Pancreas (tissue), 10 donors: ENCODE data around the gene TTC7B. TPM values are rescaled to one million over a fixed set of nuclear protein-coding genes. Genes with fewer than 3 reads are reported as not detected.
A peak's percentile ranks its signal among the peaks of the same experiment; 100 is the strongest.

Experiments
- ATAC-seq, 4 donors: fragments of 200-7000 bp; cut with Tn5 transposase; one replicate each; pipeline versions ENCODE4 v1.8.0 to v1.9.1; 2020; ENCODE audit warnings: mild to moderate bottlenecking in 4 of 4, moderate library complexity in 4 of 4
- DNase-seq, 6 donors: peaks; one replicate each; pipeline ENCODE4 v3.0.0-alpha.2; 2020
- FAIRE-seq: peaks from 2 replicates; lab custom pipeline; 2012; peaks lifted over from hg19 to GRCh38; lab: Jason Lieb, UNC
- H3K27ac ChIP-seq, 4 donors: fragments of 200-600 bp; sonication (generic); 1 replicate in 3 of 4; 2 replicates in 1 of 4; pipeline versions ENCODE4 v1.5.0 to v1.8.0; 2020
- H3K27me3 ChIP-seq, 4 donors: fragments of 200-600 bp; one replicate each; pipeline ENCODE4 v1.8.0; 2021
- H3K36me3 ChIP-seq, 3 donors: fragments of 200-600 bp; sonication (generic) in 1 of 3; one replicate each; pipeline versions ENCODE4 v1.5.0 to v1.8.0; 2020 to 2021
- H3K4me1 ChIP-seq, 3 donors: fragments of 200-600 bp; one replicate each; pipeline ENCODE4 v1.8.0; 2021
- H3K4me3 ChIP-seq, 4 donors: fragments of 200-600 bp; sonication (generic) in 2 of 4; one replicate each; pipeline versions ENCODE4 v1.5.0 to v1.8.0; 2020 to 2021
- H3K9me3 ChIP-seq, 4 donors: fragments of 200-600 bp; one replicate each; pipeline ENCODE4 v1.8.0; 2021
- CTCF ChIP-seq, 4 donors: fragments of 200-600 bp; sonication (generic) in 3 of 4; IDR thresholded peaks; one replicate each; pipeline versions ENCODE4 v1.5.0 to v1.8.0; 2021; ENCODE audit warnings: antibody characterized with exemption in 4 of 4
- WGBS, 2 donors: extraction: QIAGEN DNeasy Blood & Tissue Kit; methylation state at CpG; one replicate each; pipeline ENCODE4 v1.1.7; 2013; 5-methylcytosine and 5-hydroxymethylcytosine counted together
- intact Hi-C, 3 donors: fragments of 100-400 bp; cut with DNase I; formaldehyde crosslinking; loops; one replicate each; pipeline versions ENCODE4 v1.11.1 to v1.14.2; 2022
- polyA plus RNA-seq, 2 donors: library from polyadenylated mRNA; stranded (reverse); fragments of 200-250 nt; gene quantifications; one replicate each; pipeline ENCODE4 v1.2.3, GENCODE V29; 2013
- total RNA-seq, 6 donors: library from RNA; stranded (reverse); fragmentation: NEBNext Ultra II Directional in 4 of 6; extraction: Animal tissue kit (Norgen Biotek cat#: 25700) in 4 of 6; gene quantifications; one replicate each; pipeline versions ENCODE4 v1.2.1 to v1.2.4, GENCODE V29; 2021 to 2023
- donor health status: healthy with polysubstance abuse.
- donor health status: DM: no; HTN: no; CAD: no; lungs with moderate emphysema.
- donor health status: DM: no; HTN: no; CAD: no.
- donor health status: control.
- donor health status: control.
- donor health status: Bipolar disorder and iron deficiency.
- donor health status: DM: yes; HTN: yes; CAD: no.
- donor health status: DM: no; HTN: no; CAD: no.
- donor health status: DM: no; HTN: no; CAD: no.
- donor health status: DM: yes; HTN: yes; CAD: no.

The TTC7B gene
- total and polyA plus RNA-seq, 8 donors: 8.9 to 39.6 (median 29.6) TPM

GRCh38 chr14:90720832-90721231 is 95.4 kb downstream of the TTC7B start:
- Histone ChIP-seq H3K27me3 (no peaks in the 10 kb centered on the region), H3K4me1 (no peaks in the 10 kb centered on the region), H3K9me3 (no peaks in the 10 kb centered on the region), H3K36me3 (no peaks in the 10 kb centered on the region), H3K27ac (no peak overlapping the region), H3K4me3 (no peak overlapping the region)
- 30 to 41% methylated on average over 5 of the region's 5 CpGs for WGBS, 2 donors
- DNase-seq (no peak), FAIRE-seq (no peak), ATAC-seq (no peak)
- TF ChIP-seq CTCF (IDR thresholded peaks at IDR 0.05): no peak
- intact Hi-C loops: no loop called here

GRCh38 chr14:90720336-90720735 is 95.9 kb downstream of the TTC7B start:
- Histone ChIP-seq H3K27me3 (no peaks in the 10 kb centered on the region), H3K36me3 (no peaks in the 10 kb centered on the region), H3K27ac (no peak overlapping the region), H3K4me3 (no peak overlapping the region), H3K4me1 (no peaks in the 10 kb centered on the region), H3K9me3 (no peaks in the 10 kb centered on the region)
- WGBS, 2 donors: 72% methylated on average over 7 of the region's 7 CpGs
- DNase-seq (no peak), ATAC-seq (no peak), FAIRE-seq (no peak)
- intact Hi-C loops: no loop called here
- TF ChIP-seq CTCF (IDR thresholded peaks at IDR 0.05): no peak

DNA sequence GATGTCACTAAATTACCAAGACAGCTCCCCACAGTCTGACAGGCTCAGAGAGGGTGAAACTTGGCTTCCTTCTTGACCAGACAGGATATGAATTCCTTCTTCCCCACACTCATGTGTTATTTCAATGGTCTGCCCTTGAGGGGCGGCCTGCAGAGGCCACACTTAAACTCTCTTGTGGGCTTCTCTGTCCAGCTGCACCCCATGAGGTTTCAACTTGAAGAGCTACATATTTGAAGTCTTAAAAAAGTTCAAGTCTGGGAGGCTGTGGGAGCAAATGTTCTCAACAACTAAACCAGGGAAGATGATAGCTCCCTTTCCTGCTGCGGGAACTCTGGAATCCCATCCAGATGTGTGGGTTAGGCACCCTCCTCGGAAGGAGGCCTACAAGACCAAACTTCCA is 98.3 kb downstream of the TTC7B start:
- Histone ChIP-seq H3K4me3 (no peak overlapping the region), H3K27ac (no peak overlapping the region), H3K36me3 (peaks cover 0 to 3% (median 0%) of the 10 kb centered on the region in 3 donors), H3K4me1 (no peaks in the 10 kb centered on the region), H3K9me3 (no peaks in the 10 kb centered on the region), H3K27me3 (no peaks in the 10 kb centered on the region)
- ATAC-seq (peak in 1 of 4 donors; percentile 21), DNase-seq (no peak), FAIRE-seq (no peak)
- no peak for TF ChIP-seq CTCF (IDR thresholded peaks at IDR 0.05)
- intact Hi-C loops: no loop called here
- WGBS, 2 donors: 77 to 78% methylated on average over 3 of the region's 3 CpGs

DNA sequence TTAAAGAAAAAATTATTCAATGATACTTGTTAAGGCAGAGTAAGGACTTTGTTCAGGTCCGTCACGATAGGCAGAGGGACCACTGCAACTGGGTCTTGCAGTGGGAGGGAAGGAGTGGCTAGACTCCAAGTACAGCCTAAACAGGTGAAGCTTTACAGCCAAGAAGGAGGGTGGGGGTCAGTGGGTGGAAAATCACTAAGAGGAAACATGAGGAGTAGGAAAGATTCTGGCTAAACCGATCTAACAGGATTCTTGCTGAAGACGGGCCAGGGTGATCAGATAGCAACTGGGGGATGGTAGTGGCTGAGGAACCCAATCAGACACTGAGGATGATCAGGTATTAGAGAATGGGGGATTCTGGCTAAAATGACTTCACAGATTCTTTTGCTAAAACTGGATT is 100.2 kb downstream of the TTC7B start:
- no peak overlapping the region for H3K27ac ChIP-seq
- DNase-seq: no peak
- H3K9me3 ChIP-seq: no peaks in the 10 kb centered on the region
- intact Hi-C loops: no loop called here
- no peak for FAIRE-seq
- TF ChIP-seq CTCF (IDR thresholded peaks at IDR 0.05): no peak
- 76 to 83% methylated on average over 4 of the region's 4 CpGs for WGBS, 2 donors
- H3K4me3 ChIP-seq: no peak overlapping the region
- ATAC-seq: no peak
- H3K4me1 ChIP-seq: no peaks in the 10 kb centered on the region
- no peaks in the 10 kb centered on the region for H3K27me3 ChIP-seq
- H3K36me3 ChIP-seq: peaks cover 0 to 5% (median 0%) of the 10 kb centered on the region in 3 donors

- no peak for FAIRE-seq
- DNase-seq: no peak
- ATAC-seq: no peak
- no peak for TF ChIP-seq CTCF (IDR thresholded peaks at IDR 0.05)
- no peaks in the 10 kb centered on the region for H3K4me1 ChIP-seq
- no peak overlapping the region for H3K27ac ChIP-seq
- H3K9me3 ChIP-seq: no peaks in the 10 kb centered on the region
- H3K27me3 ChIP-seq: no peaks in the 10 kb centered on the region
- H3K4me3 ChIP-seq: no peak overlapping the region
- intact Hi-C loops: no loop called here
- peaks cover 0 to 5% (median 0%) of the 10 kb centered on the region in 3 donors for H3K36me3 ChIP-seq
- 94 to 97% methylated on average over 2 of the region's 2 CpGs for WGBS, 2 donors
These were observed 100.7 kb downstream of the TTC7B start for GRCh38 chr14:90715495-90715894.
